GM18868 (cell line): ENCODE data around the gene SAT1.
"Not testable (repeated sequence)": the region's sequence is repeated elsewhere in the genome, so short reads cannot be mapped to it uniquely, and the experiment has no call there.

ENCODE experiments used
- ATAC-seq: cut with Tn5 transposase; IDR thresholded peaks from one replicate; pipeline ENCODE4 v1.9.1; 2021; ENCODE audit warnings: mild to moderate bottlenecking, moderate library complexity; ENCODE audit not compliant: unreplicated experiment

SAT1 gene

DNA sequence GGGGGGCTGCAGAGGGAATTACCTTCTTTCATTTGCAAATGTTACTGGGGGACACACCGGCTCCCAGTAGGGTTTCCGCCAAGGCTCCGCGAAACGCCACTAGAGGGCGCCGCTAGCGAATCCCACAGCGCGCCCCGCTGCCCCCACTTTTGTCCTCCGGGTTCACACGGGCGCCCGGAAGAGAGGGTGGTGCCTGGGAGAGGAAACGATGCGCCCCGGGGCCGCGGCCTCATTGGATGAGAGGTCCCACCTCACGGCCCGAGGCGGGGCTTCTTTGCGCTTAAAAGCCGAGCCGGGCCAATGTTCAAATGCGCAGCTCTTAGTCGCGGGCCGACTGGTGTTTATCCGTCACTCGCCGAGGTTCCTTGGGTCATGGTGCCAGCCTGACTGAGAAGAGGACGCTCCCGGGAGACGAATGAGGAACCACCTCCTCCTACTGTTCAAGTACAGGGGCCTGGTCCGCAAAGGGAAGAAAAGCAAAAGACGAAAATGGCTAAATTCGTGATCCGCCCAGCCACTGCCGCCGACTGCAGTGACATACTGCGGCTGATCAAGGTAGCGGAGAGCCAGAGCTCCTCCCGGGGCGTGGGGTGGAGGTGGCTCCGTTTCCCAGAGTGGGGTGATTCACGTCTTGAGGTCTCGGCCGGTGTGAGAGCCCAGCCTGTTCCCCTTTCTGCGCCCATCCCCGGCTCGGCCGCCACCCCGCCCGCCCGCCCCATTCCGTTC lies at the start of gene SAT1:
TSS of gene SAT1 (plus strand) at position 311 of the 726 bp plus-strand sequence. CDS start at position 490, 179 bp downstream.
- peak; percentile 88 for ATAC-seq

DNA sequence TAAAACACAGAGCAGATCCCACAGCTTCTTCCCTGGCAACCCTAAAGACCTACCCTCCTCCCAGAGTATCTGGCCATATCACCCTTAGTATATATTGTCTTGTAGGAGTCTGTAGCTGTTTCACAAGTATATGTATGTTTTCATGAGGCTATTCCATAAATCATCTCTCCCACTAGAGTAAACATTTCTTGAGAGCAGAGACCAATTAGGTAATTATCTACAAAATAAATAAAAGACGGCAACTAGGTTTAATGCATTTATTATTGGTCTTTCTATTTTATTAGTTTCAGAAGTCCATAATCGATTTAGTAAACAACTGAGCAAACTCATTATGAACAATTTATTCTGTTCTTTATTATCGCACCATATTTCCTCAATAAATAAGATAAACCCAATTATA lies 46.9 kb upstream of the SAT1 start:
- ATAC-seq = no peak

DNA sequence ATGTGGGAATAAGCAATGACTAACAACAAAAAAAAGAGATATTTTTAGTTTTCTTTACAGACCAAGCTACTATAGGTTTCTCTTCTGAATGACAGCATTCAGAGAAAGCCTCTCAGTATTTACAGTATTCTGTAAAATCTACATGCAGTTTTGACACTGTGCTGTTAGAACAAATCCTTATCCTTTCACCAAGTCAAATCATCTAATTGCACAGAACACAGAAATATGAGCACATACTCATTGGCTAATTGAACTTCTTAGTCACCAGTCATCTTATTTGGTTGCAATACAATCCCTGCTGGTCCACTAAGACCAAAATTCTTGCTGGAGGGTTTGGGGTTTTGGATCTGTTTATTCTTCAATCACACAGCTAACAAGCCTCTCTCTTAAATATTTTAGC lies 45.6 kb upstream of the SAT1 start:
- no peak for ATAC-seq

DNA sequence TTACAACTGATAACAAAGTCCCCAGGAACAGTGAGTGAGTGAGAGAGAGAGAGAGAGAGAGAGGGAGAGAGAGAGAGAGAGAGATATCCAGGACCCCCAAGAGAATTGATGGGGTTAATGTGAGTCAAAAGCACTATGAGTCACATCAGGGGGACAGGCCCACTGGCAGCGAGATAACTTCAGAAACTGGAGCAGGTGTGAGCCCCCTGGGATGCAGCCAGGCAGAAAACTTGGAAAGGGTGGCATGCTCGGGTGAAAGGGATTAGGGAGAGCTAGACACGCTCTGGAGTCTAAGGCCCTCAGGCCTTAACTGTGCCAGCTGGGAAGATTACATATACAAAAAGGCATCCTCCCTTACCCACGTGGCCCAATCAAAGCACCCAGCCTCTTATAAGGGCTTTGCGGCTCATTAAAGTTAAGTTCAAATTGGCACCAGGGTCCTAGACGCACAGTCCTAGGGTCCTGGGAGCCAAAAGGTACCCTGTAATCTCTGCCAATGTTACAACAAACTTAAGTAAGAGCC lies 40.7 kb upstream of the SAT1 start:
- ATAC-seq = no peak

DNA sequence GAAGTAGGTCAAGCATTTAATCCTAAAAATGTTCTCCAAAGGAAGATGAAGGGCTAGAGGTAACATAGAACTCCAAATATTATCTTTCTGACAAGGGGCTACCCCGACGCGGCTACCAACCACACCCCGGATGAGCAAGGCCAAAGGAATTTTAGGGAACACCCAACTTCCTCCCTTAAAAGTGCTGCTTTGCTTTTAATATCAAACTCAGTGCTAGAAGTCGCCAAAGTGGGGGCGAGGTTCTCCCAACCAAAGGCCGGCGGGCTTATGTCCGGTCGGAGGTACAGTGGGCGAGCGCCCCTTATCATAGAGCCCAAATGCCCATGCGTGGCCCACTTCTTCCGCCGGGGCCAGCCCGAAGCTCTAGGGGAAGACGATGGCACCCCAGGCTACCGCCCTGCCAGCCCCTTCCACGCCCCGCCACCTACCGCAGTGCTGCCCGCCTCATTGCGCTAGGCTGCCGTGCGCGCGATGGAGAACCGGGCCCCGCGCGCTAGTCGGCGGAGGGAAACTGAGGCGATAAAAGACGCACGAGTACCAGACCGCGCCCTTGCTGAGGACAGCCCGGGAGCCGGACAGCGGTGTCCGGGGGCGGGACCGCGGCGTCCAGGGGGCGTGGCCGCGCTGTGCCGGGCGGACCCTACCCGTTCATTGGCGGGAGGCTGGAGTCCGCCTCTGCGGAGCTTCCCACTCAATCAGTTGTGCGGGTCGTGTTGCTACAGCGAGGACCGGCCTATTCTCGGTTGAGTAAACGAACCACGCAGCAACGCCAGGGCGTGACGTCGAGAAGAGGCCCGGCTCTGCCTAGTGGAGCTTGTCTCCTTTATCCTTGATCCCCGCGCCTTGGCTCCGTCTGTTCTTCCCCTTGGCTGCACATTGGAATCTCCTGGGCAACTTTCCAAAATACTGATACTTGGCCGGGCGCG lies 40.0 kb upstream of the SAT1 start, which contains the start of gene ACOT9:
TSS of gene ACOT9 (minus strand) at position 580 of the 926 bp plus-strand sequence. CDS start at position 448, 132 bp downstream.
- ATAC-seq = peak; percentile 96

DNA sequence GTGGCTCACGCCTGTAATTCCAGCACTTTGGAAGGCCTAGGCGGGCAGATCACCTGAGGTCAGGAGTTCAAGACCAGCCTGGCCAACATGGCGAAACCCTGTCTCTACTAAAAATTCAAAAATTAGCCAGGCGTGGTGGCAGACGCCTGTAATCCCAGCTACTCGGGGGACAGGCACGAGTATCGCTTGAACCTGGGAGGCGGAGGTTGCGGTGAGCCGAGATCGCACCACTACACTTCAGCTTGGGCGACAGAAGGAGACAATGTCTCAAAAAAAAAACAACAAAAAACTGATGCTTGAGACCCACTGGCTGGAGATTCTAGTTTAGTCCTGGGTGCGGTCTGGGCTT lies 39.4 kb upstream of the SAT1 start:
- ATAC-seq = not testable (repeated sequence)

DNA sequence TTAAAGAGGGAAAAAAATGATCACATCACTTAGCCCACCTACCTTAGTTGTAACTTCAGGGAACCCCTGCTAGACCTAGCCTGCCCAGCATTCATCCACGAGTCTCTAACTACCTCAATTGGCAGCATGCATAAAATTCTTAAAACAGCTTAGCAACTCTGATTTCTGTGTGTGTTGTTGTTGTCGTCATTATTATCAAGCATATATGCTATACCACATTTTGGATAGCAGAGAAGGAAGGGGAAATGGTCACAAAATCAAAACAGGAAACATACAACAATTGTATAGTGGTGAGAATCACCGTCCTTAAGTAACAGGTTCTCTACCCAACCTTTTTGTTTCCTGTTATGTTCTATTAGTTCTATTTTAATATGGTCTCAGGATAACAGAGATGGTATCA lies 37.2 kb upstream of the SAT1 start:
- no peak for ATAC-seq

DNA sequence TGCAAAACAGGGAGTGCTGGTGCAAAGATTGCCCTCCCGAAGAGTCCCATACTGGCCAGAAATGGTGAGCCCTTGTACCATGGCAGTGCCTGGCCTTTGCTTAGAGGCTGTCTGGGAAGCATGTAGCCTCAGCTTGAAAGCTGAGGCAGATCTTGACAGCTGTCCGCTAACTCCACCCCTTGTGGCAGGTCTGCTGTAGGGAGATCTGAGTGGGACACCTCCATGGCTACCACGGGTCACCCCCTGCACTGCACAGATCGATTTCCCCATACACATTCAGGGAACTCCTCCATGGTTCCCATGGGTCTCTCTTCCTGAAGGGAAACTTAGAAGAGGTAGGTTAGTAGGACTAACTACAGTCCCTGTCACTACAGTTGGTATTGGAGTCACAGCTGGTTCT lies 33.8 kb upstream of the SAT1 start:
- ATAC-seq = no peak

DNA sequence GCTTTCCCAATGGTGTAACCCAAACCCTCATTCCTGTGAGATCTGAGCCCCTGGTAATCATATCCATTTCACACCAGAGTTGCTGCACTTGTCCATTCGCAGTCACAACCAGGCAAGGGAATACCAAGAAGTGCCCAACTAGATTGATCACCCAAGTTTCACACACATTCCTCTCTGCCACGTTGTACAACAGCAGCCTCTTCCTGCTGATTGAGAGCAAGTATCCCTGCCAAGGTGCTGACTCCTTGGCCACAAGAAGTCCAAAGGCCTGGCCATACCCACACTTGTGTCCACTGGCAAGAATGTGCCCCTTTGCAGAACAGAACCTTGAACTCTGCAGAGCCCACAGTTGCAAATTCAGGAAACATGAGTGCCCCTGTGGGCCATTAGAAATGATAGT lies 33.4 kb upstream of the SAT1 start:
- no peak for ATAC-seq

DNA sequence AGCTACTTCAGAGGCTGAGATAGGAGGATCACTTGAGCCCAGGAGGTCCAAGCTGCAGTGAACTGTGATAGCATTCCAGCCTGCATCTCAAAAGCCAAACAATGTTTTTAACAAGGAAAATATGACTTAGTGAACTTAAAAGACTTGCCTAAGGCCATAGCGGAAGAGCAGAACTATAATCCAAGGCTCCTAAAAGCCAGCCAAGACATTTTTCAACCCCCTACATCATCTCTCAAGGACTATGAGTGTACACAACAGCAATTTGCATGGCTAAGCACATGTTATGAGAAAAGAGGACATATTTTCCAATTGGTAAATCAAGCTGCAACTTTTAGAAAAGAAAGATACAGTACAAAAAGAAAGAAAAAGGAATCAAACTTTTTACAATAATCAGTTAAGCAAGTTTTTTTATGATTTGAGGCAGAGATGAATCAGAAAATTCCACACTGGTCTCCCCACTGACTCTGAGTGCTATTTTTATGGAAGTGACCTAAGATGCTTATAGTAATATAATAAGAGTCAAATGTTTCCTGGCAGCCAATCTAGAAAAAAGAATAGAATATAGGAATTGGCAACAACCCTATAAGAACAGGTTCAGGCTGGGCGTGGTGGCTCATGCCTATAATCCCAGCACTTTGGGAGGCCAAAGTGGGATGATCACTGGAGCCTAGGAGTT lies 30.1 kb upstream of the SAT1 start:
- no peak for ATAC-seq

DNA sequence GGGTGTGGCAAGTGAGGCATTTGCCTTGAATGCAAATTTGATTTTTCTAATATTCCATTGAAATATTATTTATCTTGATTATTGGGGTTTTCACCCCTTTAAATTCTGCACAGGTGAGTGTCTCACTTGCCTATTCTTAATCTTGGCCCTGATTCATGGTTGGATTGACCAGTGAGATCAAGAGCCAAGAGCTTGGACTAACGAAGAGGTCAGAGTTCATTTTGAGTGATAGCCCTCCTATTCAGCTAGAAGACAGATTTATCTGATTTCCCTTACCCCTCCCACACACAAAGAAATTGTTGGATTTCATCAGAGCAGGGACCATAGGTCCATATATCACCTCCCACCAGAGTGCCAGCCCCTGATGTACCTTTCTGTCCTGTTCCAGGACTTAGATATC lies 28.3 kb upstream of the SAT1 start:
- ATAC-seq = no peak

DNA sequence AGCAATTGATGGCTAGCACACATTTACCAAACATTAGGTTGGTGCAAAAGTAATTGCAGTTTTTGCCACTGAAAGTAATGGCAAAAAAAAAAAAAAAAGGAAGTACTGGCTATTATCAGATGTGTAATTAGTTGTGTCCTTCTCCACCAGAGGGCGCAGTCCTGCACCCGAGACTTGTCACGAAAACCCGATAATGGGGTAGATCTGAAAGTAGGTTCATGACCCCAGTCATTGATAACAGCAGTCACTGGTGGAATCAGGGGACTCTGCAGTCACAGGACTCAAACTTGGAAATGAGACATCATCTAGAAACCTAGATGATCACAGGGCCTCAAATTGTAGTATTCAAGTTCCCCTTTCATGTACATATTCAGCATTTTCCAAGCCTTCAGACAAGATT lies 26.8 kb upstream of the SAT1 start:
- ATAC-seq = peak; percentile 93

DNA sequence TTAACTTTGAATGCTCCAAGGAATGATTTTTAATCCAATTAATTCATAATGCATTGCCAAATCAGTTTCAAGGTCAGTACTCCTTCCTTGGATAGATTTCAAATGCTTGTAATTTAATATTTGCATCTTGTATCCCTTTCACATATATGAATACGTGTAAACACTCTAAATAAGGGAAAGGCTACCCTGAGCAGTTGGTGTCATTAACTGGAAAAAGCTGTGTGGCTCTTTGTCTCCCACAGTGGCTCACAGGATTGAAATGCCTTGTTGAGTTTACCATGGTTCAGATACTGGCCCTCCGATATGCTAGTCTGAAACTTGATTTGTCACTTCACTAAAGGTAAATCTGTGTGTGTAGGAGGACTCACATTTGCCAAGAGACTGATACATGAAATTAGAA lies 23.2 kb upstream of the SAT1 start:
- no peak for ATAC-seq

DNA sequence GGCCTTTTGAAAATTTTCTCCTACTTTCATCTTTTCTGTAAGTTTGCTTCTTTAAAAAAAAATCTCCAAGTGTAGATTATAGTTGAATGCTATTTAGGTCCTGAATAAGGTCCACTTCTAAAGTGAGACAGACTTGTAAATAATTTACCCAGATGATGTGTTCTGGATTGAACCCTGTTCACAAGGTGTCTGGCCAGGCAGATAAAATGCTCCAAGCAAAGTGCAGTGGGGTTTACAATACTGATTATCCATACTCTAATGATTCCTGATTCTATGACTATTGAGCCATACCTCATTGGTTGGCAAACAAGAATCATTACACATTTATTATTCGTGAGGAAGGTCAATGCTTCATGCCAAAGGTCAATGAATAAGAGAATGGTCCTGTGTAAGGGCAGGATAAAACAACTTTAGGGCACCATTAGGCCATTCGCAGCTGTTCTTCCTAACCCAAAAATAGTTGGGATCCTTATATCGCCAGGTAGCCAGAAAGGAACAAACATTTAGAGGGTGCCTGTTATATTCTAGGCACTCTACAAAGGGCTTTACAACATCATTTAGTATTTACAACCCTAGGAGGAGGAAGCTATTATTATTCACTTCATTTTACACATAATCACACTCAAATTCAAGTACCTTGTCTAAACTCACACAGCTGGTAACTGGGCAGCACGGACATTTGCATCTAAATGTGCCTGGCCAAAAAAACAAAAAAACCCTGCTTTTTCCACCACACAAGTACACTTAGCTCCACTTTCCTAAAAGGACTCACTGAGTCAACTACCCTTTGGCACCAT lies 18.6 kb upstream of the SAT1 start:
- ATAC-seq = no peak

DNA sequence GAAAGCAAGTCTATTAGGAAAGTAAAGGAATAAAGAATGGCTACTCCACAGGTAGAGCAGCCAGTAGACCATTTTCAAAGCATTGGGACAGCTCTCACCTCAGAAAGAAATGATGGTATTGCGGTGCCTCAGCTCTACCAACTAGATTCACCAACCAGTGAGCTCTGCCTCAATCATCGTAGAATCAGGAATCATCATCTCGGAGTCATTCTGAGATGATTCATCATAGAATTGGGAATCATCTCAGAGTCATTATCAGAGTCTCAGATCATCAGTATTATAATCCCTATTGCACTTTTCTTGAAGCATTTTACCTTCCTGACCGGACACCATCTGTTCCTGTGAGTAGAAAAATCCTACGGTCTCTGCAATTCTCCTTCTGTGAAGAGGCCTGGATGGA lies 17.5 kb upstream of the SAT1 start:
- no peak for ATAC-seq

DNA sequence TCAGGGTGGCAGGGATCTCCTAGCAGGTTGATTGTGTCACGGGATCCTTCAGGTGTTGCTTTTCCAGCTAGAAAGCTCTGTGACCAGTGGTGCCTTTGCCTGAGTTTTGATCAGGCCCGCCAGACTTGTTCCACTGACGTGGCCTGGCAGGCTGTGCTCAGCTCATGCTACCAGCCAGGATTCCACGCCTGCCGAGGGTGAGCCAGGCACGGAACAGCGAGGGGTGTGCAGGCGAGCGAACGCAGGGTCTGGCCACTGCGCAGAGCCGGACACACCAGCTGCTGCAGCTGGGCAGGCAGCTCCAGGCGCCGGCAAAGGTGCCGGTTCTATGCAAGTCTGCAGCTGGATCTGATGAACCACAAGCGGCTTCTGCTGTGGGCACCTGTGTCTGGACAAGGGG lies 17.1 kb upstream of the SAT1 start:
- no peak for ATAC-seq

DNA sequence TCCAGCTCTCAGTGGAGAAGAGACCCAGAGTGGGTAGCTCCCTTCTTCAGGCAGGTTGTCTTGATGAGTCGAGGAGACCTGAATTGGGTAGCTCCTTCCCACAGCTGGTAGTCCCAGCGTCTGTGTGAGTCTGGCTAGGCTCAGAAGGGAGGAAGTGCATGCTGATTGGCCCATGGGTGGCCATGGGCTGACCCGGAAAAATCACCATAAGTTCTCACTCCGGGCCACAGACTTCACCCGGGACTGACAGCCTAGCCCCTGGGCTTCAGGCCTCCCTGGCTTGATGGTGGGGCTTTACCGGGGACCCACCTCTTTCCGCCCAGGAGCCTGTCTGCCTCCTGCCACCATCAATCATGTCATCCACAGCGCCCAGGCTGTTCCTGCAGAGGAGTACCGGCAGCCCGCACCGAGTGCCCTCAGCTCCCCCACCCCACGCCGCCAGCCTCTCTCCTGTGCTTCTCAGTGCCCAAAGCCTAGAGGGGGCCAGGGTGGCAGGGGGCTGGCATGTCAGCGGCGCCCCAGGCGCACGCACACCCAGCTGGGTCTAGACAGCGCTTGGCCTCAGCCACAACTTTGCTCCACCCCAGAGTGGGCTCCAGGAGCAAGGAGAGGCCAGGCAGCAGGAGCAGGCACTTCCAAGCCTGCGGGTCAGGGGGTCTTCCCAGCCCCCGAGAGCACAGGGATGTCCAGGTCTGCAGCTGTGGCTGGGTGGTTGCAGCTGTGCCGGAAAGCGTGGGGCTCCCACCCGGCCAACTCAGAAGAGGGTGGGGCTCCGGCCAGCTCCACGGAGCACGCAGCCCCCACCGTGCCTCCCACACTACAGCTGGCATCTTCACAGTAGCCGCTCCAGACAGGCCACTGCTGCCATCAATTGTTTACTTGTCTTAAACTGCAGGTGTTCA lies 16.1 kb upstream of the SAT1 start:
- ATAC-seq = no peak

DNA sequence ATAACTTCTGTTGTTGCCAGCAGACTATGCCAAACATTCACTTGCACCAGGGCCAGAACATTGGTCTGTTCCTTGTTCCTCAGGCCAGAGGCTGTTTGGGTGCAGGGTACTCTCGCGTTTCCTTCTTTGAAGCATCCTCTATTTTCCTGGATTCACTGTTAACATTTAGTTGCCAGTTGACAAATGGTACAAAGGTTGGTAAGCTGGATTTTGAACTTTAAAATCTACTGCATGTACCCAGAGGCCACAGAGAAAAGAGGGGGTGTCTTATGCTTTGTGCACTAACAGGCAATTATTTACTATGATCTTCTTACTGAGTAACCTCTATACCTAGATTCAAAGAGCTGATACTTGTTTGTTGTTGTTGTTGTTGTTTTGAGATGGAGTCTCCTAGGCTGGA lies 12.8 kb upstream of the SAT1 start:
- no peak for ATAC-seq

DNA sequence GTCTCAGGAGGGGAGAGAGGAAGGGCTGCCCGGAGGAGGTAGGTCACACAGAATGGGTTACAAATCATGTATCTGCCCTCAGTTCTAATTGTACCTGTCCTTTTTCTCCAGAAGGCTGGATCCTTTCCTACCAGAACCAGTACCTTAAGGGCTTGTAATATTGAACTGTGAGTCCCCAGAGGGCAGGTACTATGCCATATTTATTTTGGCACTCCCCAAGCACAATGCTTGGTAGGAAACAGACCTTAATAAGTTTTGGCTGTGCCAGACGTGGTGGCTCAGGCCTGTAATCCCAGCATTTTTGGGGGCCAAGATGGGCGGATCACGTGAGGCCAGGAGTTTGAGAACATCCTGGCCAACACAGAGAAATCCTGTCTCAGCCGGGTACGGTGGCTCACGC lies 11.9 kb upstream of the SAT1 start:
- not testable (repeated sequence) for ATAC-seq
